HG03196 (cell line): ENCODE data around the gene MSMO1.

Experiments
- ATAC-seq: cut with Tn5 transposase; IDR thresholded peaks from one replicate; pipeline ENCODE4 v1.9.1; 2021; ENCODE audit not compliant: unreplicated experiment

MSMO1 gene

DNA sequence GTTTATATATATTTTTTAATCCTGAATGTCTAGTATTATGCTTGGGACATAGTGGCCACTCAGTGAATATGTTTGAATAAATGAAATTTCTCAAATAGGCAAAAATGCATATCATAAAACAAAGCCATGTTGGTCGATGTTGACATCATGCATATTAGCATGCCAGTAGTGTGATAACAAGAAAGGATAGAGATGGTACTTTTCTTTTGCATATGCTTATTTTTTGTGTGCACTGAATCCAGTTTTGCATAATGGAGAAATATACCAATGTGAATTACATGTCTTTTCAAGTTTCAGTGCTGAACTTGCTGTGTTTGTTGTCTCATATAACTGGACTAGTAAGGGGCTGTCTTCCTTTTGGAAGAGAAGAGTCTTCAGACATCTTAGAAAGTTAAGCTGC lies 58.9 kb downstream of the MSMO1 start:
- ATAC-seq, result no peak

DNA sequence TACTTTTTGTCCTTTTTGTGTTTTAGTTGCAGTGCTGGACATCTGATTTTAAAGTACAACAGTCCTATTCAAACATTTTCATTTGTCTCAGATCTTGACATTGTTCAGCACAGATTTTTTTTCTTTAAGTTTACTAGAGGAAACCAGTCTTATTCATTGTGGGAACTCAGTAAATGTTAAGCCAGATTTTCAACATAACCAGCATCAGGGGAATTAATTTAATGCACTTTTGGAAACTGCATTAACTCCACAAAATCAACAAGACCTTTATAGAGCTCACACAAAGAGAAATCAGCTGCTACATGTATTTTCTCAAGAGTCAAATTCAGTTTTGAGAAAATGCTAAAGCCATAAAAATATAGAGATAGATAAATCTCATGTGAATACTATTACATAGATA lies 61.3 kb downstream of the MSMO1 start:
- no peak for ATAC-seq
